Measurements from ENCODE around the gene SDK1. TPM values are rescaled to one million over a fixed set of nuclear protein-coding genes. Genes with fewer than 3 reads are reported as not detected.

Gene SDK1
- total RNA-seq, 4 donors from 2014 or later, result under 0.01 to 16.2 (median 7.2) TPM

GRCh38 chr7:4078580-4078979, 777.5 kb downstream of the SDK1 start:
- no peak for DNase-seq
- H3K27me3 ChIP-seq, result no peaks in the 10 kb centered on the region
- no peak overlapping the region for H3K27ac ChIP-seq
- H3K36me3 ChIP-seq, result no peaks in the 10 kb centered on the region
- no peak overlapping the region for H3K4me3 ChIP-seq
- intact Hi-C loops (cut with DNase I; ENCODE audit: low total_unique reads), result no loop called here
- H3K9me3 ChIP-seq, result no peaks in the 10 kb centered on the region
- H3K4me1 ChIP-seq, result no peaks in the 10 kb centered on the region
- TF ChIP-seq CTCF (IDR thresholded peaks at IDR 0.05) (no peak), POLR2A (IDR thresholded peaks at IDR 0.05) (no peak)

- Histone ChIP-seq H3K27me3 (no peaks in the 10 kb centered on the region), H3K4me1 (no peaks in the 10 kb centered on the region), H3K27ac (no peak overlapping the region), H3K36me3 (no peaks in the 10 kb centered on the region), H3K4me3 (no peak overlapping the region), H3K9me3 (no peaks in the 10 kb centered on the region)
- DNase-seq, result no peak
- intact Hi-C loops (cut with DNase I; ENCODE audit: low total_unique reads), result no loop called here
- TF ChIP-seq CTCF (IDR thresholded peaks at IDR 0.05) (no peak), POLR2A (IDR thresholded peaks at IDR 0.05) (no peak)
These were observed 778.3 kb downstream of the SDK1 start for GRCh38 chr7:4079366-4079765.

- Histone ChIP-seq H3K27me3 (no peaks in the 10 kb centered on the region), H3K27ac (no peak overlapping the region), H3K36me3 (no peaks in the 10 kb centered on the region), H3K4me3 (no peak overlapping the region), H3K9me3 (no peaks in the 10 kb centered on the region), H3K4me1 (no peaks in the 10 kb centered on the region)
- intact Hi-C loops (cut with DNase I; ENCODE audit: low total_unique reads), result no loop called here
- no peak for DNase-seq
- TF ChIP-seq POLR2A (IDR thresholded peaks at IDR 0.05), result no peak
- no peak for TF ChIP-seq CTCF (IDR thresholded peaks at IDR 0.05)
These were observed 778.9 kb downstream of the SDK1 start for GRCh38 chr7:4079956-4080355.

- H3K36me3 ChIP-seq, result no peaks in the 10 kb centered on the region
- TF ChIP-seq POLR2A (IDR thresholded peaks at IDR 0.05), result no peak
- no peak for TF ChIP-seq CTCF (IDR thresholded peaks at IDR 0.05)
- intact Hi-C loops (cut with DNase I; ENCODE audit: low total_unique reads), result no loop called here
These were observed 779.9 kb downstream of the SDK1 start for GRCh38 chr7:4080954-4081353.

GRCh38 chr7:4083513-4083912, 782.5 kb downstream of the SDK1 start:
- Histone ChIP-seq H3K9me3 (no peaks in the 10 kb centered on the region), H3K27ac (no peak overlapping the region), H3K4me3 (no peak overlapping the region), H3K36me3 (no peaks in the 10 kb centered on the region), H3K4me1 (no peaks in the 10 kb centered on the region), H3K27me3 (no peaks in the 10 kb centered on the region)
- intact Hi-C loops (cut with DNase I; ENCODE audit: low total_unique reads), result no loop called here
- no peak for TF ChIP-seq CTCF (IDR thresholded peaks at IDR 0.05)
- no peak for TF ChIP-seq POLR2A (IDR thresholded peaks at IDR 0.05)
- no peak for DNase-seq

More at GRCh38 chr7:4080954-4081353, 779.9 kb downstream of the SDK1 start:
- Histone ChIP-seq H3K27me3 (no peaks in the 10 kb centered on the region), H3K4me3 (no peak overlapping the region), H3K4me1 (no peaks in the 10 kb centered on the region), H3K27ac (no peak overlapping the region), H3K9me3 (no peaks in the 10 kb centered on the region)
- no peak for DNase-seq

Data from uterus (tissue), 4 donors.